BLaER1 treated with 17β-estradiol and CSF1 and Interleukin-3, amounts not matched to agents 10 nM and 100 nM (cell line): ENCODE results near the gene PLAC8.
A peak's percentile ranks its signal among the peaks of the same experiment; 100 is the strongest.

Source experiments
- H3K27ac ChIP-seq, 11 experiments: shearing (Covaris generic); formaldehyde crosslinking; 2 replicates each; pipeline ENCODE4 v1.8.1; 2022
- H3K27me3 ChIP-seq, 11 experiments: shearing (Covaris generic); formaldehyde crosslinking; 2 replicates each; pipeline ENCODE4 v1.8.1; 2022
- H3K36me3 ChIP-seq, 11 experiments: shearing (Covaris generic); formaldehyde crosslinking; 2 replicates each; pipeline ENCODE4 v1.8.1; 2022
- H3K4me1 ChIP-seq, 10 experiments: shearing (Covaris generic); formaldehyde crosslinking; 2 replicates each; pipeline ENCODE4 v1.8.1; 2022
- H3K4me2 ChIP-seq, 11 experiments: shearing (Covaris generic); formaldehyde crosslinking; 2 replicates each; pipeline ENCODE4 v1.8.1; 2022
- H3K4me3 ChIP-seq, 10 experiments: shearing (Covaris generic); formaldehyde crosslinking; 2 replicates each; pipeline ENCODE4 v1.8.1; 2022
- H3K9ac ChIP-seq, 11 experiments: shearing (Covaris generic); formaldehyde crosslinking; 2 replicates each; pipeline ENCODE4 v1.8.1; 2022
- H3K9me3 ChIP-seq, 11 experiments: shearing (Covaris generic); formaldehyde crosslinking; replicated peaks in 1 of 11; 2 replicates each; pipeline ENCODE4 v1.8.1; 2022
- H4K20me1 ChIP-seq, 11 experiments: shearing (Covaris generic); formaldehyde crosslinking; 2 replicates each; pipeline ENCODE4 v1.8.1; 2022
- Cebpa-rat ChIP-seq, 11 experiments: shearing (Covaris generic); IDR thresholded peaks; 2 replicates each; pipeline ENCODE4 v1.8.1; 2022

Gene PLAC8

DNA sequence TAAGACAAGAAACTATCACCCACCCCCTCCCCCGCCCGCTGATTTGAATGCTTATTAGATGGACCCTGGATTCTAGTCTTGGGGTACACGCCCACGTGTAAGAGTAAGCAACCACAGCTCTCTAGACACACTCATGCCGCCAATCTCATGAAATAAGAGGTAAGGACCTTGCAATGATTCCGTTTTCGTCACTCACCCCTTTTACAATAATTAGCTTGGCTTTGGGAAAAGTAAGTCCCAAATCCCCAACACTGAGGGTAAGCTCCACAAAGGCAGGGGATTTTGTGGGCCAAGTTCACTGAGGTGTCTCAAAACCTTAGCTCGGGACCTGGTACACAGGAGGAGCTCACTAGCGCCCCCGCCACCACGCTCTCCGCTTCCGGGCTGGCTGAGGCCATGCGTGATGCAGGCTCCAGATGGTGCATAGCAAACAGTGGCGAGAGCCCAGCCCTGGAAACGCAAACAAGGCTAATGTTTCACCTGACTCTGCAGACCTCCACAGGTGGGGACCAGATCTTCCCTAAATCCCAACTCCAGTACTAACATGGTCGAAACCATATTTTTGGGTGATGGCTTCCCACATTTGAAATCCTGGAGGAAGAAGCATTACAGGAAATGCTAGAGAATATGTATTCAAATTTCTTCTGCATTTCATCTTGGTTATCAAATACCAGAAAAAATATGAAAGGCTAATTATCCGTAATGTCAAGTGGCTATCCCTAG lies 4.1 kb downstream of the PLAC8 start:
- peak overlapping the region; percentile 63 to 80 (median 68) for H3K4me3 ChIP-seq
- no peaks in the 10 kb centered on the region for H3K9me3 ChIP-seq
- H3K36me3 ChIP-seq: 0 out of 22 replicates have a peak, but pooled peaks cover 0 to 2% (median 0%) of the 10 kb centered on the region in 11 experiments
- peak overlapping the region; percentile 74 to 89 (median 83) for H3K9ac ChIP-seq
- H3K27me3 ChIP-seq: peaks cover 6 to 22% (median 18%) of the 10 kb centered on the region in 11 experiments; a peak in 20 of 22 replicates
- H3K4me1 ChIP-seq: peaks cover 43 to 62% (median 51%) of the 10 kb centered on the region in 10 experiments
- TF ChIP-seq Cebpa-rat (IDR thresholded peaks at IDR 0.05): no peak
- peak overlapping the region; percentile 65 to 91 (median 80); a peak in 21 of 22 replicates for H3K27ac ChIP-seq
- H3K4me2 ChIP-seq: peak overlapping the region; percentile 75 to 95 (median 87)
- H4K20me1 ChIP-seq: no peaks in the 10 kb centered on the region

GRCh38 chr4:83109480-83110222 lies 4.9 kb downstream of the PLAC8 start:
- Histone ChIP-seq H3K9ac (peak overlapping the region; percentile 74 to 89 (median 83)), H3K4me2 (peak overlapping the region; percentile 75 to 95 (median 87)), H3K27me3 (peaks cover 6 to 22% (median 18%) of the 10 kb centered on the region in 11 experiments; a peak in 20 of 22 replicates), H3K36me3 (peaks cover 0 to 9% (median 0%) of the 10 kb centered on the region in 11 experiments; a peak in 2 of 22 replicates), H3K27ac (peak overlapping the region; percentile 65 to 91 (median 80); a peak in 21 of 22 replicates), H3K4me1 (peaks cover 41 to 56% (median 46%) of the 10 kb centered on the region in 10 experiments), H3K9me3 (no peaks in the 10 kb centered on the region), H3K4me3 (peak overlapping the region; percentile 63 to 80 (median 68)), H4K20me1 (no peaks in the 10 kb centered on the region)
- TF ChIP-seq Cebpa-rat (IDR thresholded peaks at IDR 0.05): no peak

DNA sequence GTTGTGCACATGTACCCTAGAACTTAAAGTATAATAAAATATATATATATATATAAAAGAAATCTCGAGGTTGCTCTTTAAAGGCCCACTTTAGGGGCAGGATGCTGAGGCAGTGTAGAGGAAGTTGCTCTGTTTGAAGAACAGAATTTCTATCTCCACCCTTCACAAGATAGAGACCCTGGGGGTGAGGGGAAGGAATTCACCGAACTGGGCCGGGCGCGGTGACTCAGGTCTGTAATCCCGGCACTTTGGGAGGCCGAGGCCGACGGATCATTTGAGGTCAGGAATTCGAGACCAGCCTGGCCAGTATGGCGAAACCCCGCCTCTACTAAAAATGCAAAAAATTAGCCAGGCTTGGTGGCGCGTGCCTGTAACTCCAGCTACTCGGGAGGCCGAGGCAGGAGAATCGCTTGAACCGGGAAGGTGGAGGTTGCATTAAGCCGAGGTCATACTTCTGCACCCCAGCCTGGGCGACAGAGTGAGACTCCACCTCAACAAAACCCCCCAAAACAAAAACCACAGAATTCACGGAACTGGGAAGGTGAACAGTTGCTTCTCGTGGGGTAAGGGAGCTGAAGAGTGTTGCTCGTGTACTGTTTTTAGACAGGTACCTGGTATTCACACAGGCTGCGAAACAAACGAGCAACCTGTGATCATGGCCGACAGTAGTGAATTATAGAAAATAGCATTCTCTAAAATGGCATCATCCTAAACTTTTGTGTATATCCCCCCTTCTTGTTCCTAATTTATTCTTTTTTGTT lies 6.2 kb downstream of the PLAC8 start:
- Histone ChIP-seq H3K4me1 (peaks cover 32 to 45% (median 34%) of the 10 kb centered on the region in 10 experiments), H3K9ac (peak overlapping the region in 2 of 11 experiments; percentile 87 to 88; a peak in 5 of 22 replicates), H3K27me3 (peaks cover 6 to 22% (median 18%) of the 10 kb centered on the region in 11 experiments; a peak in 20 of 22 replicates), H3K36me3 (peaks cover 0 to 15% (median 0%) of the 10 kb centered on the region in 11 experiments; a peak in 2 of 22 replicates), H3K9me3 (no peaks in the 10 kb centered on the region), H4K20me1 (no peaks in the 10 kb centered on the region), H3K4me3 (peak overlapping the region in 2 of 10 experiments; percentile 74 to 77; a peak in 1 of 20 replicates), H3K4me2 (peak overlapping the region in 5 of 11 experiments; percentile 33 to 88 (median 82); a peak in 10 of 22 replicates), H3K27ac (peak overlapping the region in 1 of 11 experiments; percentile 88; a peak in 1 of 22 replicates)
- TF ChIP-seq Cebpa-rat (IDR thresholded peaks at IDR 0.05): no peak

DNA sequence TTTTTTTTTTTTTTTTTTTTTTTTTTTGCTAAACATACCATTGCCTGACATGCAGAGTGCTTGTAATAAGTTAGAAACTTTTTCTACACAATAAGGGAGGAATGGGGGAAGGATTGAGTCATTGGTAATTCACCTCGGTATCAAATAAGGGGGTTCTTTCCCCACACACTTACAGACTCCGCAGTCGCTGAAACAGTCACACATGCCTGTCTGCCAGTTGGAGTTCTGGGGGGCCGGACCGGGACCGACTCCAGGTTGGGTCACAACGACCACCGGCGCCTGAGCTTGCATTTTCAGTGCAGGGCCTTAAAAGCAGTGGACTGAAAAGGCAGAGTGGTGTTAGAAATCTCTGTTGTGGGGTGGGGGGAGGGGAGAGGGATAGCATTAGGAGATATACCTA lies 6.9 kb downstream of the PLAC8 start:
- Histone ChIP-seq H3K4me3 (no peak overlapping the region), H3K36me3 (peaks cover 0 to 22% (median 0%) of the 10 kb centered on the region in 11 experiments; a peak in 2 of 22 replicates), H3K9me3 (no peaks in the 10 kb centered on the region), H3K4me1 (peaks cover 25 to 39% (median 28%) of the 10 kb centered on the region in 10 experiments), H3K4me2 (no peak overlapping the region), H3K27ac (no peak overlapping the region), H3K27me3 (peaks cover 6 to 22% (median 18%) of the 10 kb centered on the region in 11 experiments; a peak in 20 of 22 replicates), H4K20me1 (no peaks in the 10 kb centered on the region), H3K9ac (no peak overlapping the region)
- no peak for TF ChIP-seq Cebpa-rat (IDR thresholded peaks at IDR 0.05)

GRCh38 chr4:83104991-83105390 lies 9.5 kb downstream of the PLAC8 start:
- Histone ChIP-seq H3K4me1 (peaks cover 0 to 15% (median 5%) of the 10 kb centered on the region in 10 experiments; a peak in 9 of 20 replicates), H3K9ac (no peak overlapping the region), H3K4me3 (no peak overlapping the region), H3K36me3 (peaks cover 0 to 27% (median 0%) of the 10 kb centered on the region in 11 experiments; a peak in 2 of 22 replicates), H3K27me3 (peaks cover 6 to 20% (median 18%) of the 10 kb centered on the region in 11 experiments; a peak in 20 of 22 replicates), H3K27ac (no peak overlapping the region), H4K20me1 (no peaks in the 10 kb centered on the region), H3K9me3 (no peaks in the 10 kb centered on the region), H3K4me2 (no peak overlapping the region)
- no peak for TF ChIP-seq Cebpa-rat (IDR thresholded peaks at IDR 0.05)

GRCh38 chr4:83096397-83096796 lies 18.1 kb downstream of the PLAC8 start:
- Histone ChIP-seq H3K4me2 (no peak overlapping the region), H4K20me1 (no peaks in the 10 kb centered on the region), H3K36me3 (peaks cover 0 to 23% (median 0%) of the 10 kb centered on the region in 11 experiments; a peak in 2 of 22 replicates), H3K27ac (no peak overlapping the region), H3K4me3 (no peak overlapping the region), H3K9ac (no peak overlapping the region), H3K9me3 (no peaks in the 10 kb centered on the region), H3K27me3 (no peaks in the 10 kb centered on the region), H3K4me1 (peaks cover 0 to 8% (median 0%) of the 10 kb centered on the region in 10 experiments; a peak in 3 of 20 replicates)
- no peak for TF ChIP-seq Cebpa-rat (IDR thresholded peaks at IDR 0.05)

DNA sequence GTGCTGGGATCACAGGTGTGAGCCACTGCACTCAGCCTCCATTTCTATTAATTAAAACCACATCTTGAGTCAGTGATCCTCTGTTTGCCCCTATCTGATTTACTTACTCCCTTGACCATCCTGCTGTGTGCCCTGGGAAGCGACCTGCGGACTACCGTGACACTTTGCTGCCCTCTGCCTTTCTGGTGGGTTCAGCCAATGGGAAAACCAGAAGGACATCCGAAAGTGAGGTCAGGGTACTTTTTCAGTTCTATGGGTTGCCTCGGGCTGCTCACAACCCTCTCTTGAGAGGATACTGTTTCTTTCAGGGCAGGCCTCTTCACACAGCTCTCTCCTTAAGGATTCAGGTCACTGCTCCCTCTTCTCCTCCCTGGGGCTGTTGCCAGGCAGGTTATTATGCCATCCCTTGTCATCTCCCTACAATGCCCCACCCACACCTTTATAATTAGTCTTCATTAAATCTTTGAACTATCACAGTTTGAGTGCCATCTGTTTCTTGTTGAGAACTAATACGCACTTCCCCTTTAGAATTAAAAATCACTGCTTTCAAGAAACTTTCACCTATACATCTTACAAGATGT lies 21.4 kb downstream of the PLAC8 start:
- Histone ChIP-seq H3K9ac (no peak overlapping the region), H3K36me3 (peaks cover 0 to 14% (median 0%) of the 10 kb centered on the region in 11 experiments; a peak in 2 of 22 replicates)

More for the DNA sequence above, 21.4 kb downstream of the PLAC8 start:
- no peak overlapping the region for H3K4me3 ChIP-seq
- no peaks in the 10 kb centered on the region for H3K9me3 ChIP-seq
- H3K27me3 ChIP-seq: no peaks in the 10 kb centered on the region
- peaks cover 0 to 21% (median 2%) of the 10 kb centered on the region in 10 experiments; a peak in 9 of 20 replicates for H3K4me1 ChIP-seq
- no peak overlapping the region for H3K27ac ChIP-seq
- peak overlapping the region in 3 of 11 experiments; percentile 5 to 18 (median 5); a peak in 2 of 22 replicates for H3K4me2 ChIP-seq
- no peaks in the 10 kb centered on the region for H4K20me1 ChIP-seq
- TF ChIP-seq Cebpa-rat (IDR thresholded peaks at IDR 0.05): no peak
